Mucosa of rectum (tissue), 2 donors: Measurements from ENCODE around the gene LUC7L3.
"Not testable (repeated sequence)": the region's sequence is repeated elsewhere in the genome, so short reads cannot be mapped to it uniquely, and the experiment has no call there.

ENCODE experiments used
- H3K27ac ChIP-seq, 2 donors: one replicate each; pipeline ENCODE4 v1.7.0; 2013; ENCODE audit warnings: inconsistent platforms in 2 of 2, low read depth in 2 of 2, low read length in 2 of 2
- H3K27me3 ChIP-seq, 2 donors: one replicate each; pipeline ENCODE4 v1.7.0; 2013; ENCODE audit warnings: low read length in 2 of 2; ENCODE audit not compliant: control insufficient read depth in 2 of 2, insufficient read depth in 2 of 2
- H3K36me3 ChIP-seq, 2 donors: one replicate each; pipeline ENCODE4 v1.7.0; 2013; ENCODE audit warnings: low read length in 2 of 2; ENCODE audit not compliant: control insufficient read depth in 2 of 2, insufficient read depth in 2 of 2
- H3K4me1 ChIP-seq, 2 donors: one replicate each; pipeline ENCODE4 v1.7.0; 2013; ENCODE audit warnings: low read length in 2 of 2, mild to moderate bottlenecking in 1 of 2; ENCODE audit not compliant: control insufficient read depth in 2 of 2, insufficient read depth in 2 of 2
- H3K4me3 ChIP-seq, 2 donors: one replicate each; pipeline ENCODE4 v1.7.0; 2013; ENCODE audit warnings: low read length in 2 of 2
- H3K9ac ChIP-seq, 2 donors: one replicate each; pipeline ENCODE4 v1.7.0; 2013; ENCODE audit warnings: low read length in 2 of 2, low read depth in 1 of 2, mild to moderate bottlenecking in 1 of 2
- H3K9me3 ChIP-seq, 2 donors: one replicate each; pipeline ENCODE4 v1.7.0; 2013; ENCODE audit warnings: low read length in 2 of 2; ENCODE audit not compliant: control insufficient read depth in 2 of 2
- donor health status: healthy.
- donor health status: Normal muscosa, but diverticular disease.

The LUC7L3 gene

DNA sequence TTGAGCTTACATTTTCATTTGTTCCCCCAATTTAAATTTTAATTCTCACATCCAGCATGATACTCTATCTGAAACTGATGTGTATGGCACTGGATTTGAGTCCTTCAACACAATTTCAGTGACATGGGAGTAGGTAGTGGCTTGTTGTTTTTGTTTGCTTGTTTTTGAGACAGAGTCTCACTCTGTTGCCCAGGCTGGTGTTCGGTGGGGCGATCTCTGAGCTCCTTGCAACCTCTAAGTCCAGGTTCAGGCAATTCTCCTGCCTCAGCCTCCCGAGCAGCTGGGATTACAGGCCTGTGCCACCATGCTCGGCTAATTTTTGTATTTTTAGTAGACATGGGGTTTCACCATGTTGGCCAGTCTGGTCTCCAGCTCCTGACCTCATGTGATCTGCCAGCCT, 10.3 kb upstream of the LUC7L3 start:
- not testable (repeated sequence) for H3K36me3 ChIP-seq, H3K27me3 ChIP-seq, H3K9me3 ChIP-seq
- Histone ChIP-seq H3K27ac (peak overlapping the region; percentile 91 to 97), H3K9ac (peak overlapping the region; percentile 80 to 99), H3K4me1 (peaks cover 14 to 15% of the 10 kb centered on the region in 2 donors), H3K4me3 (peak overlapping the region; percentile 69 to 88)

DNA sequence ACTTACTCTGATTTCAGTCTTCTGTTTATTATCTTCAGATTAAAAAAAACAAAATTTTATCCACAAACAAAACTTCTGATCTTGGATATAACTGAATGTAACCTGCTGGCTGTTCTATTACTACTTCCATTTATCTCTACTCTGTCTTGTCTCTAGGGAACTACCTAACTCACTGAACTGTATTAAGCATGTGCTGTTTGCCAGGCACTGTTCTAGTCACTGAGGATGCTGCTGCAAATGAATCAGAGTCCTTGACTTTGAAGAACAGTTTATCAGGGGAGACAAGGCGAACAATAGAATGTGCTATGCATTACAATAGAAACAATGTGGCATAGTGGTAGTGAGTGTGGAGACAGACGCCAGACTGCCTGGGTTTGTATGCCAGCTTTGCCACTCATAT, 9.4 kb upstream of the LUC7L3 start:
- H3K27me3 ChIP-seq = no peaks in the 10 kb centered on the region
- peaks cover 14 to 15% of the 10 kb centered on the region in 2 donors for H3K4me1 ChIP-seq
- H3K9me3 ChIP-seq = no peaks in the 10 kb centered on the region
- H3K27ac ChIP-seq = no peak overlapping the region
- H3K4me3 ChIP-seq = no peak overlapping the region
- H3K36me3 ChIP-seq = no peaks in the 10 kb centered on the region
- no peak overlapping the region for H3K9ac ChIP-seq

DNA sequence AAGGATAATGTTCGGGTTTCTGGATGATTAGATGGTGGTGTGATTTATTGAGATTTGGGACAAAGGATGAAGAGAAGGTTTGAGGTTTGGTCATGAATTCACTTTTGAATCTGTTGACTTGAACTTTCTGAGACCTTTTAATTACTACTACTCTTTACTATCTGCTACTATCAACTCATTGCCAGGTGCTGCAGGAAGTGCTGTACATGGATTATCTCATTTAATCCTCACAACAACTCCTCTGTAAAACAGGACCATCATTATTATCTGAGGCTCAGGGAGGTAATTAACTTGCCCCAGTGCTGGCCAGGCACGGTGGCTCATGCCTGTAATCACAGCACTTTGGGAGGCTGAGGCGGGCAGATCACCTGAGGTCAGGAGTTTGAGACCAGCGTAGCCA, 8.8 kb upstream of the LUC7L3 start:
- Histone ChIP-seq H3K9me3 (no peaks in the 10 kb centered on the region), H3K27ac (no peak overlapping the region), H3K4me3 (no peak overlapping the region), H3K4me1 (peaks cover 14 to 15% of the 10 kb centered on the region in 2 donors), H3K9ac (no peak overlapping the region), H3K27me3 (no peaks in the 10 kb centered on the region), H3K36me3 (no peaks in the 10 kb centered on the region)

DNA sequence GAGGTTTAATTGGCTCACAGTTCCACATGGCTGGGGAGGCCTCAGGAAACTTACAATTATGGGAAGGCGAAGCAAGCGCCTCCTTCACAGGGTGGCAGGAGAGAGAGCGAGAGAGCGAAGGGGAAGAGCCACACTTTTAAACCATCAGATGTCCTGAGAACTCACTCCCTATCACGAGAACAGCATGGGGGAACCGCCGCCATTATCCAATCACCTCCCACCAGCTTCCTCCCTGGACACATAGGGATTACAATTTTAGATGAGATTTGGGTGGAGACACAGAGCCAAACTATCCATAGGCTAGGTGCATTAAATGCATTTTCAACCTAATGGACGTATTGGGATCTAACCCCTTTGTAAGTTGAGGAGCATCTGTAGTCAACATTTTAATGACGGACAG, 6.8 kb upstream of the LUC7L3 start:
- Histone ChIP-seq H3K27ac (no peak overlapping the region), H3K9ac (no peak overlapping the region), H3K4me3 (no peak overlapping the region), H3K36me3 (no peaks in the 10 kb centered on the region), H3K4me1 (peaks cover 14 to 15% of the 10 kb centered on the region in 2 donors), H3K27me3 (no peaks in the 10 kb centered on the region), H3K9me3 (no peaks in the 10 kb centered on the region)

DNA sequence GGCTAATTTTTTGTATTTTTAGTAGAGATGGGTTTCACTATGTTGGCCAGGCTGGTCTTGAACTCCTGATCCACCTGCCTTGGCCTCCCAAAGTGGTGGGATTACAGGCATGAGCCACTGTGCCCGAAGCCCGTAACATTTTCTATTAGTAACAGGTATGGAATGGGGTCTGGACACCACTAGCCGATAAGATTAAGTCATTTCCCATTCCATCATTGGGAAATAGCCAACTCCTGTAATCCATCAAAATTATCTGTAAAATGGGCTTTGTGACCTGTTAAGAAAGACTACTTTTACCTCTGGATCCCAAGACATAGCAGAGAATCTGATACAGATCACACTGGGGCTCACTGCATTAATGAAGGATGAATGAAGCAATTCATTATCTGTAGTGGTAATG, 3.9 kb upstream of the LUC7L3 start:
- Histone ChIP-seq H3K36me3 (no peaks in the 10 kb centered on the region), H3K9ac (no peak overlapping the region), H3K4me3 (no peak overlapping the region), H3K9me3 (no peaks in the 10 kb centered on the region), H3K27ac (no peak overlapping the region), H3K27me3 (no peaks in the 10 kb centered on the region), H3K4me1 (peaks cover 2 to 5% of the 10 kb centered on the region in 2 donors)

DNA sequence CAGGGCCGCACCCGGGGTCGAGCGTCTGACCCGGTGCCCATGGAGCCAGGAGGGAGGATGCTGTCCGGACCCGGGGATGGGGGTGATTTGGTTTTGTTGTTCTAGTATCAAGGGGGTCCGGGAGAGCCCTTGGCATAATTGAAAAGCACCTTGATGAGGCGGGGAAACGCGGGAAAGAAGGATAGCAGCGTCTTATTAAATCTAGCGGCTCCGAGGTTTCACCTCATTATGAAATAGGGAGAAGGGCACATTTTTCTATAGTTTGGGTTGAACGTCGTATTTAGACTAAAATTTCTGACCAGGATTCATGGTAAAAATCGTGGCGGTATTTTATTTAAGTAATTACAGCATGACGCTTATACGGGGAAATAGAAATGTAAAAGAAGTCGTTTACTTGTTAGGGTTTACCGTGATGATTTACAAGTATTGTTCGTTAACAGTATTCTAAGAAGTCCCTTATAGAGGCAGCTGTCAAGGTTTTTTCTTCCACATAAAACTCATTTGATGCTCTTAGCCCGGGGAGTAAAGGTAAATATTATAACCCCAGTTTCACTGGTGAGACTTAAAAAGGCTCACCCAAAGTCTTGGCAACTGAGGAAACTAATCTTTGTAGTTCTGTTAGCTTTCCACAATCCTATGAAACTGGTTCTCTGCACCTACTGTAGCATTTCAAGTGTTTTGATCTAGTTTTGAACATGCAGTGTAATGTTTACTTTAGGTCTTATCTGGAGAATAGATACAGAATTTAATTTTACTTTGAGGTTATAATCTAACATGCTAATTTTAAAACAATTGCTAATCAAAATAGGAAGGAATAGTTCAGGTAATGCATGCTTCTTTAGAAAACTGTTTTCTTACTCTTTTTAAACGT, 756 bp downstream of the LUC7L3 start:
- Histone ChIP-seq H3K4me1 (peaks cover 12 to 25% of the 10 kb centered on the region in 2 donors), H3K9me3 (no peaks in the 10 kb centered on the region), H3K27ac (peak overlapping the region; percentile 99 to 100), H3K36me3 (no peaks in the 10 kb centered on the region), H3K4me3 (peak overlapping the region; percentile 94 to 96), H3K27me3 (no peaks in the 10 kb centered on the region), H3K9ac (peak overlapping the region; percentile 95 to 100)

DNA sequence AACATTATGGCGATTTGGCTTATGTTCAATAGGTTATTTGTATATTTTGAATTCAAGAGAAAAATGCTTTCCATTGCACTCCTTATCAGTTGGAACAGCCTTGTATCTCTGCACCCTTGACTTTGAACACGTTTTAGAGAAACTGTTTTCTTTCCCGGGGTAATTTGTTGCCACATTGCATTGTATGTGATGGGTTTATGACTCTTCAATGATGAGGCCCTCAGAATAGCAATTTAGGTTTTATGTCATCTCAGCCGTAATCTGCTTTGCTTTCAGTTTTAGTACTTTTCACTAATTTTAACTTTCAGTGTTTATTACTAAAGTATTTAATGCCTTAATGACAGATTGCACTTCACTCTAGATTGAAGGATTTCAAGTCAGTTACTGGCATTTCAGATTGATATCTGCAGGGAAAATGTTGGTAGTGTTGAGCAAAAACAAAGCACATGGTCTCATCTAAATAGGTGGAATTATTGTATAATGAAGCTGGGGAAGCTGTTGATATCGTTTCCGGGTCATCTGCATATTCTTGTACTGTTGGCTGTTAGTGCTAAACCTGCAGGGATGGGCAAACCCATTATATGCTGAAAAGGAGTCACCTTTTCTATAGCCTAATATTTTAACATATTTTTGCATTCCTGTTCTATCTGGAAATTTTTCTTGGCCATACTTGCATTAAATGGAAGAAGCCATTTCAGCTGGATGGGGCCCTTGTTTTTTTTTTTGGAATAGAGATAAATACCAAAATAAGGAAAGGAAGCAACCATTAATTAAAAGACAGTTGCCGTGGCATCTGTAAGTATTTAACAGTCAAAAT, 2.0 kb downstream of the LUC7L3 start:
- Histone ChIP-seq H3K27ac (peak overlapping the region; percentile 19 to 100), H3K9me3 (no peaks in the 10 kb centered on the region), H3K27me3 (no peaks in the 10 kb centered on the region), H3K36me3 (no peaks in the 10 kb centered on the region), H3K4me3 (peak overlapping the region; percentile 94 to 96), H3K9ac (peak overlapping the region; percentile 95 to 100), H3K4me1 (peaks cover 14 to 32% of the 10 kb centered on the region in 2 donors)

DNA sequence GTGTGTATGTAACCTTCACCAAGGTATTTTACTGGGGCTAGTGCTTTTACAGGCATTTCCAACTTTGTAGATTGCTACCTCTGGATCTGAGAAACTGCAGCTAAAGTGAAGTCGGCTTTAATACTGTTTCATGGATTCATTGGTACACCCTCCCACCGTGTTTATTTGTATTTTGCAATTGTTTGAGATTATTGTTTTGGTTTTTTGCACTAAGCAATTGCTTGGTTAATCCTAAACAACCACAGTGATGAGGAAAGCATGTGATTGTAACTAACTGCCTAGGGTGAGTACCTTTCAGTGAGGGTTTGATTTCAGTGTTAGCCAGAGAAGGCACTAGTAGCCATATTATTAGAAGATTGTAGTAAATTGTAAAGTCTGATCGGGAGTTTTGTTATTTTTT, 3.3 kb downstream of the LUC7L3 start:
- Histone ChIP-seq H3K9ac (no peak overlapping the region), H3K36me3 (no peaks in the 10 kb centered on the region), H3K4me3 (peak overlapping the region in 1 of 2 donors; percentile 8), H3K27ac (no peak overlapping the region), H3K4me1 (peaks cover 19 to 39% of the 10 kb centered on the region in 2 donors), H3K27me3 (no peaks in the 10 kb centered on the region), H3K9me3 (no peaks in the 10 kb centered on the region)

DNA sequence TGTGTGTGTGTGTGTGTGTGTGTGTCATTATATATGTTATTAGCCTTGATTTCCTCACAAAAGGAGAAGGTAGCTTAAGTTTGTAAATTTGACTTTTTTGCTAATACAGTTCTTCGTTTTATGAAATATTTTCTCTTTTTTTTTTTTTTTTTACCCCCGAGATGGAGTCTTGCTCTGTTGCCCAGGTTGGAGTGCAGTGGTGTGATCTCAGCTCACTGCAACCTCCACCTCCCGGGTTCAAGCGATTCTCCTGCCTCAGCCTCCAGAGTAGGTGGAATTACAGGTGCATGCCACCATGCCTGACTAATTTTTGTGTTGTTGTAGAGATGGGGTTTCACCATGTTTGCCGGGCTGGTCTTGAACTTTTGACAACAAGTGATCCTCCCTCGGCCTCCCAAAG, 5.2 kb downstream of the LUC7L3 start:
- not testable (repeated sequence) for H3K36me3 ChIP-seq, H3K4me3 ChIP-seq, H3K9ac ChIP-seq, H3K27ac ChIP-seq, H3K27me3 ChIP-seq, H3K9me3 ChIP-seq
- peaks cover 24 to 44% of the 10 kb centered on the region in 2 donors for H3K4me1 ChIP-seq
